Gastrocnemius medialis (tissue), 4 donors: ENCODE results near the gene FRY.

Experiments
- POLR2A ChIP-seq, 2 donors: fragments of 450-650 bp; IDR thresholded peaks; one replicate each; pipeline ENCODE4 v1.6.1; 2017; ENCODE audit warnings: antibody characterized with exemption in 2 of 2, mild to moderate bottlenecking in 2 of 2, moderate library complexity in 2 of 2
- TF ChIP-seq, protein P1 (sequence below), 5 experiments: fragments of 450-650 bp in 3 of 5; fragments of 200-600 bp in 2 of 5; sonication (generic) in 2 of 5; IDR thresholded peaks in 4 of 5; conservative IDR thresholded peaks in 1 of 5; 1 replicate in 4 of 5; 2 replicates in 1 of 5; pipeline ENCODE4 v1.5.1; 2016 to 2019; ENCODE audit warnings: antibody characterized with exemption in 5 of 5, mild to moderate bottlenecking in 3 of 5, moderate library complexity in 3 of 5

DNA sequence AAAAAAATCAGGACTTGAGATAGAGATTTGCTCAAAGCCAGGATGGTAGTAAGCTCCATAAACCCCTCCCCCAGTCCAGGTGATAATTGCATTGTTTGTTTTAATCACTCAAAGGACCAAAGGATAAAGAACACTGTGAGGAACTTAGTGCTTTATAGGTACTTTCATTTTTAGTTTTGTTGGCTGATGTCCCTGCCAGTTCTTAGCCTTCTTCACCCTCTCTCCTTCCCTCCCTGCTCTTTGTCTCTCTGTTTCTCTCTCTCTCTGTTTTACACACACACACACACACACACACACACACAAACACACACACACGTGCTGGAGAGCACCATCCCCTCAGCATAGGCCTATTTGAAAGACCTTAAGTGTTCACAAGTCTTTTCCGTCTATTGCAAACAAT lies 5.2 kb downstream of the FRY start:
- TF ChIP-seq, protein P1, sequence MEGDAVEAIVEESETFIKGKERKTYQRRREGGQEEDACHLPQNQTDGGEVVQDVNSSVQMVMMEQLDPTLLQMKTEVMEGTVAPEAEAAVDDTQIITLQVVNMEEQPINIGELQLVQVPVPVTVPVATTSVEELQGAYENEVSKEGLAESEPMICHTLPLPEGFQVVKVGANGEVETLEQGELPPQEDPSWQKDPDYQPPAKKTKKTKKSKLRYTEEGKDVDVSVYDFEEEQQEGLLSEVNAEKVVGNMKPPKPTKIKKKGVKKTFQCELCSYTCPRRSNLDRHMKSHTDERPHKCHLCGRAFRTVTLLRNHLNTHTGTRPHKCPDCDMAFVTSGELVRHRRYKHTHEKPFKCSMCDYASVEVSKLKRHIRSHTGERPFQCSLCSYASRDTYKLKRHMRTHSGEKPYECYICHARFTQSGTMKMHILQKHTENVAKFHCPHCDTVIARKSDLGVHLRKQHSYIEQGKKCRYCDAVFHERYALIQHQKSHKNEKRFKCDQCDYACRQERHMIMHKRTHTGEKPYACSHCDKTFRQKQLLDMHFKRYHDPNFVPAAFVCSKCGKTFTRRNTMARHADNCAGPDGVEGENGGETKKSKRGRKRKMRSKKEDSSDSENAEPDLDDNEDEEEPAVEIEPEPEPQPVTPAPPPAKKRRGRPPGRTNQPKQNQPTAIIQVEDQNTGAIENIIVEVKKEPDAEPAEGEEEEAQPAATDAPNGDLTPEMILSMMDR (IDR thresholded peaks at IDR 0.05 in 4 of 5, conservative IDR thresholded peaks at IDR 0.05 in 1 of 5), result no peak
- no peak for TF ChIP-seq POLR2A (IDR thresholded peaks at IDR 0.05)
